Measurements from ENCODE around the gene CYS1. TPM values are rescaled to one million over a fixed set of nuclear protein-coding genes. Genes with fewer than 3 reads are reported as not detected.

CYS1 gene
- total and polyA plus RNA-seq, 2 donors (not counting 3 experiments of a cell fraction or from before 2014, with no cell fraction given) = not detected

GRCh38 chr2:10057231-10058107 is 22.7 kb downstream of the CYS1 start:
- dilution Hi-C loops (cut with MboI; ENCODE audit: extremely low pct_ligation_motif_present, low sequenced_read_pairs) (no loop called here), intact Hi-C loops (cut with micrococcal nuclease) (no loop called here)
- H3K9me3 ChIP-seq (replicated peaks; ENCODE audit: control insufficient read depth, insufficient read depth, low read length) = no peaks in the 10 kb centered on the region
- H3K36me3 ChIP-seq (ENCODE audit: control insufficient read depth in 2 of 2, extremely low read depth in 1 of 2, insufficient read depth in 2 of 2, low read length in 2 of 2) = peaks cover 0 to 6% of the 10 kb centered on the region in 2 experiments
- peak overlapping the region; percentile 86 for H2AFZ ChIP-seq (ENCODE audit: low read depth, low read length)
- no peaks in the 10 kb centered on the region for H3K9me1 ChIP-seq (replicated peaks; ENCODE audit: control insufficient read depth, extremely low read depth, insufficient read depth, low read length)
- no peak overlapping the region for H3K4me3 ChIP-seq (replicated peaks in 1 of 3; ENCODE audit: insufficient read depth in 1 of 3, low read depth in 1 of 3, low read length in 3 of 3)
- ChIA-PET CTCF (interaction anchor here (0.6 to 6.0 kb wide), 13 partner anchors 9 to 377 kb away, joined by 3 to 49 read pairs (median 8); no protein-coding TSS in a partner anchor), POLR2A (no interaction called here)
- no peak for TF ChIP-seq GATA2 (IDR thresholded peaks at IDR 0.05; ENCODE audit: insufficient read depth, insufficient read length, low read depth, low read length)
- no peak for TF ChIP-seq FOS (IDR thresholded peaks at IDR 0.05; ENCODE audit: borderline replicate concordance, insufficient read depth, low read length)
- no peak for TF ChIP-seq POLR2A (IDR thresholded peaks at IDR 0.05; ENCODE audit: low read depth, low read length)
- TF ChIP-seq EZH2 (IDR thresholded peaks at IDR 0.05; ENCODE audit: borderline replicate concordance, low read depth, low read length, severe bottlenecking) = no peak
- TF ChIP-seq POLR2AphosphoS5 (IDR thresholded peaks at IDR 0.05; ENCODE audit: insufficient read depth, low read depth, low read length) = no peak
- H3K4me1 ChIP-seq (ENCODE audit: control insufficient read depth, extremely low read depth, insufficient read depth, low read length) = peaks cover 4% of the 10 kb centered on the region
- no peak overlapping the region for H3K9ac ChIP-seq (replicated peaks; ENCODE audit: extremely low read depth, insufficient read depth, low read length)
- no peak overlapping the region for H3K27ac ChIP-seq (ENCODE audit: insufficient read depth, low read depth, low read length)
- no peaks in the 10 kb centered on the region for H3K27me3 ChIP-seq (ENCODE audit: control insufficient read depth in 2 of 2, insufficient read depth in 2 of 2, low read length in 2 of 2)
- H3K79me2 ChIP-seq (ENCODE audit: control insufficient read depth, insufficient read depth, low read length) = no peaks in the 10 kb centered on the region
- H3K4me2 ChIP-seq (ENCODE audit: insufficient read depth, low read length) = peak overlapping the region; percentile 53
- peak; percentile 75 for FAIRE-seq
- peak; percentile 31 for DNase-seq (ENCODE audit: low read depth, low spot score)
- H4K20me1 ChIP-seq (replicated peaks; ENCODE audit: control insufficient read depth, extremely low read depth, insufficient read depth, low read length) = no peaks in the 10 kb centered on the region
- BruUV-seq (replicated peaks) = no TSS peak

GRCh38 chr2:10056439-10056838 is 23.8 kb downstream of the CYS1 start:
- BruUV-seq (replicated peaks) = no TSS peak
- CTCF ChIA-PET = interaction anchor here (0.9 to 6.0 kb wide), 8 partner anchors 9 to 378 kb away, joined by 4 to 49 read pairs (median 12); no protein-coding TSS in a partner anchor
- intact Hi-C loops (cut with micrococcal nuclease) = no loop called here
- FAIRE-seq (no peak), DNase-seq (ENCODE audit: low read depth, low spot score) (no peak)
- no peak overlapping the region for H2AFZ ChIP-seq (ENCODE audit: low read depth, low read length)
- H3K4me2 ChIP-seq (ENCODE audit: insufficient read depth, low read length) = no peak overlapping the region
- H3K9me1 ChIP-seq (replicated peaks; ENCODE audit: control insufficient read depth, extremely low read depth, insufficient read depth, low read length) = no peaks in the 10 kb centered on the region
- dilution Hi-C loops (cut with MboI; ENCODE audit: extremely low pct_ligation_motif_present, low sequenced_read_pairs) = no loop called here
- peaks cover 0 to 11% of the 10 kb centered on the region in 2 experiments for H3K36me3 ChIP-seq (ENCODE audit: control insufficient read depth in 2 of 2, extremely low read depth in 1 of 2, insufficient read depth in 2 of 2, low read length in 2 of 2)
- no peaks in the 10 kb centered on the region for H3K79me2 ChIP-seq (ENCODE audit: control insufficient read depth, insufficient read depth, low read length)
- no peak for TF ChIP-seq FOS (IDR thresholded peaks at IDR 0.05; ENCODE audit: borderline replicate concordance, insufficient read depth, low read length)
- TF ChIP-seq JUN (IDR thresholded peaks at IDR 0.05; ENCODE audit: borderline replicate concordance, insufficient read depth, insufficient read length, low read depth) = no peak
- no peak for TF ChIP-seq POLR2A (IDR thresholded peaks at IDR 0.05; ENCODE audit: low read depth, low read length)
- TF ChIP-seq POLR2AphosphoS5 (IDR thresholded peaks at IDR 0.05; ENCODE audit: insufficient read depth, low read depth, low read length) = no peak
- TF ChIP-seq, protein P1, sequence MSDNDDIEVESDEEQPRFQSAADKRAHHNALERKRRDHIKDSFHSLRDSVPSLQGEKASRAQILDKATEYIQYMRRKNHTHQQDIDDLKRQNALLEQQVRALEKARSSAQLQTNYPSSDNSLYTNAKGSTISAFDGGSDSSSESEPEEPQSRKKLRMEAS (IDR thresholded peaks at IDR 0.05; ENCODE audit: insufficient read depth, insufficient read length) = no peak
- TF ChIP-seq MYC (IDR thresholded peaks at IDR 0.05; ENCODE audit: low read depth, low read length) = no peak
- TF ChIP-seq, protein P2, sequence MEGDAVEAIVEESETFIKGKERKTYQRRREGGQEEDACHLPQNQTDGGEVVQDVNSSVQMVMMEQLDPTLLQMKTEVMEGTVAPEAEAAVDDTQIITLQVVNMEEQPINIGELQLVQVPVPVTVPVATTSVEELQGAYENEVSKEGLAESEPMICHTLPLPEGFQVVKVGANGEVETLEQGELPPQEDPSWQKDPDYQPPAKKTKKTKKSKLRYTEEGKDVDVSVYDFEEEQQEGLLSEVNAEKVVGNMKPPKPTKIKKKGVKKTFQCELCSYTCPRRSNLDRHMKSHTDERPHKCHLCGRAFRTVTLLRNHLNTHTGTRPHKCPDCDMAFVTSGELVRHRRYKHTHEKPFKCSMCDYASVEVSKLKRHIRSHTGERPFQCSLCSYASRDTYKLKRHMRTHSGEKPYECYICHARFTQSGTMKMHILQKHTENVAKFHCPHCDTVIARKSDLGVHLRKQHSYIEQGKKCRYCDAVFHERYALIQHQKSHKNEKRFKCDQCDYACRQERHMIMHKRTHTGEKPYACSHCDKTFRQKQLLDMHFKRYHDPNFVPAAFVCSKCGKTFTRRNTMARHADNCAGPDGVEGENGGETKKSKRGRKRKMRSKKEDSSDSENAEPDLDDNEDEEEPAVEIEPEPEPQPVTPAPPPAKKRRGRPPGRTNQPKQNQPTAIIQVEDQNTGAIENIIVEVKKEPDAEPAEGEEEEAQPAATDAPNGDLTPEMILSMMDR (IDR thresholded peaks at IDR 0.05; ENCODE audit: extremely low read depth in 1 of 2, insufficient read depth in 1 of 2, low read depth in 1 of 2, low read length in 2 of 2) = no peak
- no peak for TF ChIP-seq EZH2 (IDR thresholded peaks at IDR 0.05; ENCODE audit: borderline replicate concordance, low read depth, low read length, severe bottlenecking)
- no peak for TF ChIP-seq GATA2 (IDR thresholded peaks at IDR 0.05; ENCODE audit: insufficient read depth, insufficient read length, low read depth, low read length)
- peaks cover 4% of the 10 kb centered on the region for H3K4me1 ChIP-seq (ENCODE audit: control insufficient read depth, extremely low read depth, insufficient read depth, low read length)
- no peaks in the 10 kb centered on the region for H4K20me1 ChIP-seq (replicated peaks; ENCODE audit: control insufficient read depth, extremely low read depth, insufficient read depth, low read length)
- no peaks in the 10 kb centered on the region for H3K9me3 ChIP-seq (replicated peaks; ENCODE audit: control insufficient read depth, insufficient read depth, low read length)
- H3K4me3 ChIP-seq (replicated peaks in 1 of 3; ENCODE audit: insufficient read depth in 1 of 3, low read depth in 1 of 3, low read length in 3 of 3) = no peak overlapping the region
- no peaks in the 10 kb centered on the region for H3K27me3 ChIP-seq (ENCODE audit: control insufficient read depth in 2 of 2, insufficient read depth in 2 of 2, low read length in 2 of 2)
- H3K27ac ChIP-seq (ENCODE audit: insufficient read depth, low read depth, low read length) = no peak overlapping the region
- POLR2A ChIA-PET = no interaction called here
- no peak overlapping the region for H3K9ac ChIP-seq (replicated peaks; ENCODE audit: extremely low read depth, insufficient read depth, low read length)

All from endothelial cell of umbilical vein (primary cell).